Measurements from ENCODE around the gene RPS6KA5. TPM values are rescaled to one million over a fixed set of nuclear protein-coding genes. Genes with fewer than 3 reads are reported as not detected.

The RPS6KA5 gene
- total RNA-seq, 1 experiment from 2014 or later: 1.9 TPM

DNA sequence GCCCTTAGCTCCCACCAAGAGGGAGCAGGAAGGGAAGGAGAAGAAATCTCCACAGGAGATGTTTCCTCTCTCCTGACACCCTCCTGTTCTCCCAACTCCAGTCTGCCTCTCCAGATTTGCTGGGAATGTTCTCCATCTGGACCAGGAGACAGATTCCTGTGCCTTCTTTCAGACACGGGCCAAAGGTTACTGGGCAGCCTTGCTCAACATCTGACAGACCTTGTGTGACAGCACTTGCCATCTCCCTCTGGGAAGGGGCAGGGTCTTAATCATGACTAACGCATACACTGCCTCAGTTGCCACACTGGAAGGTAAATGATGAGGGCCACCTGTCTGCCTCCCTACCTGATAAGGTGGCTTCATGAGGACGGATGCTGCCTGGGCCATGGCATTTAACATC lies 241.7 kb downstream of the RPS6KA5 start:
- H3K36me3 ChIP-seq: no peaks in the 10 kb centered on the region
- no peak overlapping the region for H3K4me3 ChIP-seq
- H3K27ac ChIP-seq: no peak overlapping the region
- no peaks in the 10 kb centered on the region for H3K9me3 ChIP-seq (replicated peaks)
- no peaks in the 10 kb centered on the region for H3K27me3 ChIP-seq (replicated peaks)
- peaks cover 6% of the 10 kb centered on the region for H3K4me1 ChIP-seq (replicated peaks)
- no peak for DNase-seq (ENCODE audit: low read depth in 1 of 2, low spot score in 2 of 2)

DNA sequence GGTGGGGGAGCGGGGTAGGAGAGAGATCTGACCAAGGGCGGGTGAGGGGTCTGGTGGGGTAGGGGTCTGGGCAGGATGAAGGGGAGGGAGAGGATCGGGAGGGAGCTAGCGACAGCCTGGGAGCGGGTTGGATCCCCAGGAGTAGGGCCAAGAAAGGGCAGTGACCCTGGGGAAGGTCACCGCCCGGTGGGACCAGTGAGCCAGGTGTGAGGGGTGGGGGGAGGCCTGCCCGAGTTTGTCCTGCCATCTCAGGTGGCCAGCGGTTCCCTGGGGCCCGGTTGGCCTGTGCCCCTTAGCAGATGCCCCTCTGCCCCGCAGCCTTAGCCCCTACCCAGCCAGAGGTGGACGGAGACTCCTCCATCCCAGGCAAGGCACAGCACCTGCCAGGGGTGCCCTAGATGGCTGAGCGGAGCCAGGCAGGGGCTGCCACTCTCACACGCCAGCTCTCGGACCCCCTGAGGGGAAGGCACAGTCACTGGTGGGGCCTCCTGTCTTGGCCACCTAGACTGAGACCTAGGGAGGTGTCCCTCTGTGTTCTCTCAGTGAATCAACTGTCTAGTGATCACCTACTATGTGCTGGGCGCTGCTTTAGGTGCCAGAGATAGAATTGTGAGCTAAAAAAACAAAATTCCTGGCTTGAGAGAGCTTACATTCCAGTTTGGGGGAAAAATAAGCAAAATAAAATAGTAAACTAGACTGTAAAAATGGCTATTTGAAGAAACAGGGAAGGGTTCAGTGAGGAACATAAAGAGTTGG lies 243.6 kb downstream of the RPS6KA5 start:
- no peak for DNase-seq (ENCODE audit: low read depth in 1 of 2, low spot score in 2 of 2)
- Histone ChIP-seq H3K36me3 (no peaks in the 10 kb centered on the region), H3K27me3 (replicated peaks) (no peaks in the 10 kb centered on the region), H3K9me3 (replicated peaks) (no peaks in the 10 kb centered on the region), H3K27ac (no peak overlapping the region), H3K4me1 (replicated peaks) (peaks cover 6% of the 10 kb centered on the region), H3K4me3 (no peak overlapping the region)

DNA sequence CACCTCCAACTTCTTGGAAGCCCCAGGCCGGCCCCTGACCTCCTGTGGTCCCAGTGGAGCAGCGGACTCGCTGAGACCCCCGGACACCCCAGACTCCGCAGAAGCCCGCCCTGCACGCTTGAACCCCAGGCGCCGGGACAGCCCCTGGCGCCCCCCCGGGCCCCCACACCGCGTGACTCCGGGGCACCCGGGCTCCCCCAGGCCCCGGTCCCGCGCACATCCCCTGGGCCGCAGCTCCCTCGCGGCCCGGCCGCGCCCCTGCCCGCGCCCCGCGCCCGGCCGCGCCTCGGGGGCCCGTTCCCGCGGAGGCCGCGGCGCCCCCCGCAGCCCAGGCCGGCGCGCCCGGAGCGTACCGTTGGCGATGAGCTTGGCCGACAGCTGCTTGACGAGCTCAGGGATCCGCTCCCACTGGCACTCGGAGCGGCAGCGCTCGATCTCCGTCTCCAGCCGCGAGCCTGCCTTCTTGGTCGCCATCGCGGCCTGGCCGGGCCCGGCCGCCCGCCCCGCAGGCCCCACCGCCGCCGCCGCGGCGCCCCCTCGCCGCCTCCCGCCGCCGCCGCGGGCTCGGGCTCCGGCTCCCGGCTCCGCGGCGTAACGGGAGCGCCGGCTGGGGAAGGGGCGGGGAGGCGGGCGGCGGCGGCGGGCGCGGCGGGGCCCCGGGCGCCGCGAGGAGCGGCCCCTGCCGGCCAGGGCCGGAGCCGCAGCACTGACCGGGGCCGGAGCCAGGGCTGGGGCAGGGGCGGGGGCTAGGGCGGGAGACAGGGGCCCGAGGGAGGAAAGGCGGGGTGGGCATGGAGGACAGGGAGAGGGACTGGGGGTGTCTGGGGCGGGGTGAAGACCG lies 244.4 kb downstream of the RPS6KA5 start, which contains the start of gene TTC7B:
TSS of gene TTC7B (minus strand) at position 609 of the 841 bp plus-strand sequence. CDS start at position 474, 135 bp downstream.
- H3K36me3 ChIP-seq: no peaks in the 10 kb centered on the region
- no peaks in the 10 kb centered on the region for H3K27me3 ChIP-seq (replicated peaks)
- peak within 1 kb of the TSS; percentile 53 for H3K4me3 ChIP-seq
- H3K9me3 ChIP-seq (replicated peaks): no peaks in the 10 kb centered on the region
- DNase-seq (ENCODE audit: low read depth in 1 of 2, low spot score in 2 of 2): no peak
- peaks cover 6% of the 10 kb centered on the region for H3K4me1 ChIP-seq (replicated peaks)
- H3K27ac ChIP-seq: no peak within 1 kb of the TSS

DNA sequence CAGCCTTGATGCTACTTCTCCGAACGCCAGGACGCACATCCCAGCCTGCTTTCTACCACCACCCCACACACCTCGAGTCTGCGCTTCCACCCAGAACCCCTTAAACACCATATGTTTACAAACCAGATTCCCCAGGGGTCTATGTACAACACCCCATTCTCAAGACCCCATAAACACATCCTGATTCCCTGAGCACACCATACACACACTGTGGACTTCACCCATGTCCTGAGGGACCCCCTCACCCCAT lies 244.9 kb downstream of the RPS6KA5 start:
- no peak for DNase-seq (ENCODE audit: low read depth in 1 of 2, low spot score in 2 of 2)
- no peaks in the 10 kb centered on the region for H3K9me3 ChIP-seq (replicated peaks)
- no peak overlapping the region for H3K27ac ChIP-seq
- H3K27me3 ChIP-seq (replicated peaks): no peaks in the 10 kb centered on the region
- H3K4me3 ChIP-seq: peak overlapping the region; percentile 53
- H3K36me3 ChIP-seq: no peaks in the 10 kb centered on the region
- H3K4me1 ChIP-seq (replicated peaks): peaks cover 6% of the 10 kb centered on the region

DNA sequence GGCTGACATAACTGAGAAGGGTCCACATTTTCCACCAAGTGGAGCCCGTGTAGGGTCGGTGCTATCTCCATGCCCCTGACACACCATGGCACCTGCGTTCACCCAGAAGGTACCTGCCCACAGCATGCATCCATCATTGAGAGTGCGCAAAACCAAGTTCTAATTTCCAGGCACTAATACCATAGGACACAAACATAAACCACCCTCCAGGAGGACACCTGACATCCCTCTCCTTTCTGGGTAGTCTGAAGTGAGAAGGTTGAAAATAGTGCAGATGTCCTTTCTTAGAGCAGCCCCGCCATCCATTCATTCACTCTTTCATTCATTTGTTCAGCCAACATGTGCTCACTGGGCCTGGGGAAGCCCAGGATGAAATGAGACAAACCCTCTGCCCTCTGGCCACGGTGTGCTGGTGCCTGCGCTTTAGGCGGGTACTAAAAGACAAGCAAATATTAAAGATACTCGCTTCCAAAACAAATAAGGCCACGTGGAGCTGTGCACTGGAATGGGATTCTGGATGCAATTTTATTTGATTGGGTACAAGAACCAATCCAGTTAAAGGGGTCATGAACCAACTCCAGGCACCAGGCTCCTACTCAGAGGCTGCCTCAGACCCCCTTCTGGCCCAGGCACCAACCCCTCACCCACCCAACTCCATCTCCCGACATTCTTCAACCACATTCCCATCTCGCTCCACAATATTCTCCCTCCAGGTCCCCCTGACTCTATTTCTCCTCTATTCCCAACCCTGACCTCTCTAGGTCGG lies 245.5 kb downstream of the RPS6KA5 start:
- Histone ChIP-seq H3K27ac (no peak overlapping the region), H3K36me3 (no peaks in the 10 kb centered on the region), H3K9me3 (replicated peaks) (no peaks in the 10 kb centered on the region), H3K4me1 (replicated peaks) (peaks cover 6% of the 10 kb centered on the region), H3K27me3 (replicated peaks) (no peaks in the 10 kb centered on the region), H3K4me3 (peak overlapping the region; percentile 53)
- DNase-seq (ENCODE audit: low read depth in 1 of 2, low spot score in 2 of 2): no peak

DNA sequence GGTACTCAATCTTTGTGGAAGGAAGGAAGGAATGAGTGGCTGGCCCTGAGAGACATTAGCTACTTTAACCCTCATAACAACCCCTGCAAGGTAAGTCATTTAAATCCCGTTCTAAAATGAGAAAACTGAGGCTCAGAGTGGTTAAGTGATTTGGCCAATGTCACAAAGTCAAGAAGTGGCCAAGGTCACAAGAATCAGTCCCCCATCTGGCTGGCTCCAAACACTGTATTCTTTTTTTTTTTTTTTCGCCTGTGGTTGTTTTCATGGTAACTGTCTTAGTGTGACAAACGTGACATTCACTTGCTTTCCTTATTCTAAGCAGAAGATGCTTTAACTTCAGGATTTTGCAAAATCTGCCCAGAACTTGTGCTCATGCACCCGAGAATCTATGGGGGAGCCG lies 247.0 kb downstream of the RPS6KA5 start:
- peaks cover 6% of the 10 kb centered on the region for H3K4me1 ChIP-seq (replicated peaks)
- H3K4me3 ChIP-seq: no peak overlapping the region
- H3K27me3 ChIP-seq (replicated peaks): no peaks in the 10 kb centered on the region
- no peaks in the 10 kb centered on the region for H3K36me3 ChIP-seq
- no peak overlapping the region for H3K27ac ChIP-seq
- no peak for DNase-seq (ENCODE audit: low read depth in 1 of 2, low spot score in 2 of 2)
- no peaks in the 10 kb centered on the region for H3K9me3 ChIP-seq (replicated peaks)

DNA sequence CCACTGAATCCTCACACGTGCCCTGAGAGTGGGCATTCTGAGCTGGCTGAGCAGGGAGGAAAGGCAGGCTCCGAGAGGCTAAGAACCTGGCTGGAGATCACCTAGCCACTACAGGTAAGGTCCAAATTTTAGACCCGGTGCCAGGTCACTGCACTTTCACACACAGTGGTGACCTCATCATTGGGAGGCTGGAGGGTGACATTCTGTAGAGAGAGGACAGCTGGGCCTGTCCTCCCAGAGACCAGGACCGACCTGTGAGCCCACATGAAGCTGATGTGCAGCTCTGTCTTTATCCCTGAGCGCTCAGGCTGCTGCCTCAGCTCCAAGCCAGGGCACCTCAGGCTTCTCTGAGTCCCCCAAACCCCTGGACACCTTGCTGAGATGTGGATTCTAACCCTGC lies 248.3 kb downstream of the RPS6KA5 start:
- Histone ChIP-seq H3K9me3 (replicated peaks) (no peaks in the 10 kb centered on the region), H3K27ac (no peak overlapping the region), H3K27me3 (replicated peaks) (no peaks in the 10 kb centered on the region), H3K36me3 (no peaks in the 10 kb centered on the region), H3K4me1 (replicated peaks) (peaks cover 6% of the 10 kb centered on the region), H3K4me3 (no peak overlapping the region)
- no peak for DNase-seq (ENCODE audit: low read depth in 1 of 2, low spot score in 2 of 2)

DNA sequence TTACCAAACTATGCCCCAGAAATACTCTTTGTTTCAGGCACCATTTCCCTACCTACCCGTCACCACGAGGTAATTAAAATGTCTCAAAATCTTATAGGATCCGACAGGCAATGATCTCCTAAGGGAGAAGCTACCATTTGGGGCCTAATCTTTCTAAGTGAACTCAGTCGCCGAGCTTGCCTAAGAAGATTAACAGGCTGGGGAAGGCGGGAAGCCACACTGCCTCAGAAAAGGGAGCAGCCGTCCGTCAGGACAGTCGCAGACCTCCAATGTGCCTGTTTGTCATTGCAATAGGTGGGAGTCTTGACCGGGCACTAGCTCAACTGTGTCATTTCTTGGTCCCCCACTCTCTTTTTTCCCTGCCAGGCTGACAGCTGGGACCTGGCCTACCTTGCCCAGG lies 248.8 kb downstream of the RPS6KA5 start:
- Histone ChIP-seq H3K4me3 (no peak overlapping the region), H3K9me3 (replicated peaks) (no peaks in the 10 kb centered on the region), H3K36me3 (no peaks in the 10 kb centered on the region), H3K27me3 (replicated peaks) (no peaks in the 10 kb centered on the region), H3K4me1 (replicated peaks) (peaks cover 6% of the 10 kb centered on the region), H3K27ac (no peak overlapping the region)
- no peak for DNase-seq (ENCODE audit: low read depth in 1 of 2, low spot score in 2 of 2)

DNA sequence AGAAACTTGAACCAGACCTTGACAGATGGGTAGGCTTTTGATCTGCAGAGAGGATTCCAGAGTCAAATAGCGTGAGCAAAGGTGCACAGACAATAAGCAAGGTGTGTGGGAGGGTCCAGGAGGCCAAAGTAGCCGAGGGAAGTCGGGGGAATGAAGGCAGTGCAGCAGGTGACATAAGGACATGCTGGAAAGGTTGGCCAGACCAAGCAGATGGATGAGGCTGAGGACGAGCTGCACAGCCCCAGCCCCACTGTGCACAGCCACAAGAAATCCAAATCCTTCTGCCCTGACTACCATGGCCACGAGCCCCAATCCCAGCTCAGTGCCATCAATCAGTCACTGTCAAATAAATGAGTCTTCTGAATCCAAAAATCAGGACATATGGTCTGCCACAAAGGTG lies 249.6 kb downstream of the RPS6KA5 start:
- DNase-seq (ENCODE audit: low read depth in 1 of 2, low spot score in 2 of 2): no peak
- H3K4me1 ChIP-seq (replicated peaks): peaks cover 6% of the 10 kb centered on the region
- H3K27me3 ChIP-seq (replicated peaks): no peaks in the 10 kb centered on the region
- no peaks in the 10 kb centered on the region for H3K9me3 ChIP-seq (replicated peaks)
- H3K36me3 ChIP-seq: no peaks in the 10 kb centered on the region
- no peak overlapping the region for H3K27ac ChIP-seq
- H3K4me3 ChIP-seq: no peak overlapping the region

DNA sequence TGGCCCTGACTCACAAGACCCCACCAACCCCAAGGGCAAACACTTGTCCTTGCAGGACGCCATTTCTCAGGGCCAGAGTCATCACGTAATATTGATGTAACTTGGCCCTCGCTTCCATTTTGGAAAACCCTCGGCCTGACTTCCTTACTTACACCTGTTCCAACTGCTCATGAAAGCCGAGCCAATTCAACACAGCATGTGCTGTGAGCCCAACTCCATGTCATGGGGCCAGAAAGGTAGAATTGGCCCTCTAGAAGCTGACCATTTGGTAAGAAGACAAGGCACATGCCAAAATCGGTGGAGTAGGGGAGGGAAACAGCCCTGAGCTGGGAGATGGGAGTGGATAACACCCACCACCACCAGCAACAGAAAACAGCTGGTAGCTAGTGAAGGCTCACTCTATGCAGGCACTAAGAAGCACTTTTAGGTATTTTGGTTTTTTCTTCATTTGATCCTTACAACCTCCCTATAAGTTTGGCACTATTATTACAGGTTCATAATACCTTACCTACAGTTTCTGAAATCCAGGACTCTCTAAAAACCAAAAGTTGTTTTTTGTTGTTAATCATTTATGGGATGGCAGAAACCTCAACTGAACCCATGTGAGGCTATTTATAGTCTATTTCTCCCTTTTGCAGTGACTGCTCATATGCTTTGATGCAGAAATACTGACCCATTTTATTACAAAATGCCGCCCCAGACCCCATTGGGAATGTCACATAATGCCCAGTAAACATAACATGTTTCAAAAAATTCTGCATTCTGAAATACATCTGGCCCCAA lies 250.7 kb downstream of the RPS6KA5 start:
- no peaks in the 10 kb centered on the region for H3K9me3 ChIP-seq (replicated peaks)
- H3K4me1 ChIP-seq (replicated peaks): no peaks in the 10 kb centered on the region
- H3K27me3 ChIP-seq (replicated peaks): no peaks in the 10 kb centered on the region
- no peak overlapping the region for H3K27ac ChIP-seq
- H3K36me3 ChIP-seq: no peaks in the 10 kb centered on the region
- no peak for DNase-seq (ENCODE audit: low read depth in 1 of 2, low spot score in 2 of 2)
- no peak overlapping the region for H3K4me3 ChIP-seq

DNA sequence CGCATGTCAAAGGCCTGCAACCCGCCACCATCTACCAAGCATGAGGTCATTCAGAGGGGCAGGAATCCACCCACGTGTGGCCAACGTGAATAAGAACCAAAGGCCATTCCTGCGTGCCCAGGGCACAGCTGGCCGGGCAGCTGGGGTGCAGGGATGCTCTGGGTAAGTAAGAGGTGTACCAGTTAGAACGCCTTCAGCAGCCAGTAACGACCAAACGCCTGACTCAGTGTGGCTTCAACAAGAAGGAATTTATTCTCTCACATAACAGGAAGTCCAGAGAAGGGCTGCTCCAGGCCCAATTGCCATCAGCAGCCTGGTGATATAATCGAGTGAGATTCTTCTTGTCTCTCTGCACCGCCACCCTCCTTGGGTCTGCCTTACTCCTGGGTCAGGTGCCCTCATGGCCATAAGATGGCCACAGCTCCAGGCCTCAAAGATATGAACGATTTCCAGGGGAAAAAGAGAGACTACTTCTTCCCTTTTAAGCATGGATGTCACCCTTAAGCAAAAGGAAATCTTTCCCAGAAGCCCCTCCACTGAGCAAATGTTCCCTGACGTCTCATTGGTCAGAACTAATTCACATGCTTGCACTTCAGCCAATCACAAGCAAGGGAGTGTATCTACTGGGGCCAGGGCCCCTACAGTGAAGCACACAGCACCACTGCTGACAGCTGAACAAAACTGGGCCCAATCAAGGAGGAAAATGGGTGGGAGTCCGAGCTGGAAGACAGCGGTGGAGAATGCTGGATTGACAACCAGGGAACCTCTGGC lies 251.5 kb downstream of the RPS6KA5 start:
- H3K27me3 ChIP-seq (replicated peaks): no peaks in the 10 kb centered on the region
- H3K27ac ChIP-seq: no peak overlapping the region
- DNase-seq (ENCODE audit: low read depth in 1 of 2, low spot score in 2 of 2): no peak
- H3K36me3 ChIP-seq: no peaks in the 10 kb centered on the region
- H3K4me3 ChIP-seq: no peak overlapping the region
- no peaks in the 10 kb centered on the region for H3K4me1 ChIP-seq (replicated peaks)
- H3K9me3 ChIP-seq (replicated peaks): no peaks in the 10 kb centered on the region

DNA sequence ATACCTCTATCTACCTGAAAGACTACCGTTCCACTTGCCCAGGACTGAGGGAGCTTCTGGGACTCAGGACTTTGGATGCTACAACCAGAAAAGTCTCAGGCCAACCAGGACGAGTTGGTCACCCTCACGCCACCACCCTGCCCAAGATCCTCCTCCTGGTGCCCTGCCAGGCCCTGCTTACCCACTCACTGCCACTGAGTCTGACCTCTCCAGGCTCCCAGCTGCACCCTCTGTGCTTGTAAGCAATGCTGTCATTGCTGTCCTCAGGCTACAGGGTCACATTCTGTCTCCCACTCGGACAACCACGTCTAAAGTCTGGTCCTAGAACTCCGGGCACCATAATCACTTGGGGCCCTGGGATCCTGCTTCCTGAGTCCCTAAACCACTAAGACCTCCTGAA lies 253.4 kb downstream of the RPS6KA5 start:
- Histone ChIP-seq H3K36me3 (no peaks in the 10 kb centered on the region), H3K27me3 (replicated peaks) (no peaks in the 10 kb centered on the region), H3K4me1 (replicated peaks) (no peaks in the 10 kb centered on the region), H3K27ac (no peak overlapping the region), H3K9me3 (replicated peaks) (no peaks in the 10 kb centered on the region), H3K4me3 (no peak overlapping the region)
- no peak for DNase-seq (ENCODE audit: low read depth in 1 of 2, low spot score in 2 of 2)

Data from SJSA1 (cell line).